DND-41 (cell line): ENCODE results near the gene SETBP1.
A peak's percentile ranks its signal among the peaks of the same experiment; 100 is the strongest.

Experiments
- ATAC-seq: fragments of 200-7000 bp; cut with Tn5 transposase; 3 replicates; pipeline ENCODE4 v1.9.1; 2021; ENCODE audit warnings: low read depth; ENCODE audit not compliant: insufficient read depth
- DNase-seq: peaks from one replicate; pipeline ENCODE4 v3.0.0-alpha.2; 2020
- H2AFZ ChIP-seq: 2 replicates; pipeline ENCODE4 v1.6.0; 2012; ENCODE audit warnings: low read depth, low read length
- H3K27ac ChIP-seq: 2 replicates; pipeline ENCODE4 v1.5.1; 2012; ENCODE audit warnings: low read length, inconsistent platforms
- H3K27me3 ChIP-seq: fragments of 200-600 bp; sonication (generic); 2 replicates; pipeline ENCODE4 v1.6.0; 2012; ENCODE audit warnings: low read length, mild to moderate bottlenecking, inconsistent platforms; ENCODE audit not compliant: insufficient read depth, poor library complexity
- H3K36me3 ChIP-seq: 2 replicates; pipeline ENCODE4 v1.5.1; 2012; ENCODE audit warnings: low read length, inconsistent platforms; ENCODE audit not compliant: insufficient read depth
- H3K4me1 ChIP-seq: 2 replicates; pipeline ENCODE4 v1.5.1; 2012; ENCODE audit warnings: mild to moderate bottlenecking, low read length; ENCODE audit not compliant: insufficient read depth
- H3K4me2 ChIP-seq: 2 replicates; pipeline ENCODE4 v1.6.0; 2012; ENCODE audit warnings: mild to moderate bottlenecking, moderate library complexity, low read length, inconsistent platforms; ENCODE audit not compliant: insufficient read depth
- H3K4me3 ChIP-seq, 2 experiments: fragments of 200-600 bp in 1 of 2; shearing (Covaris generic) in 1 of 2; 2 replicates each; pipeline ENCODE4 v1.5.1; 2012 to 2016; ENCODE audit warnings: inconsistent platforms in 2 of 2, low read length in 2 of 2, mild to moderate bottlenecking in 2 of 2, low read depth in 1 of 2, moderate library complexity in 1 of 2
- H3K79me2 ChIP-seq: 2 replicates; pipeline ENCODE4 v1.6.0; 2012; ENCODE audit warnings: low read length, inconsistent platforms; ENCODE audit not compliant: insufficient read depth
- H3K9ac ChIP-seq: 2 replicates; pipeline ENCODE4 v1.6.0; 2012; ENCODE audit warnings: low read depth, mild to moderate bottlenecking, inconsistent platforms, low read length, moderate library complexity
- H3K9me3 ChIP-seq: 2 replicates; pipeline ENCODE4 v1.5.1; 2012; ENCODE audit warnings: low read length, moderate library complexity, mild to moderate bottlenecking, inconsistent platforms; ENCODE audit not compliant: insufficient read depth, severe bottlenecking
- H4K20me1 ChIP-seq: 2 replicates; pipeline ENCODE4 v1.6.0; 2012; ENCODE audit warnings: low read length; ENCODE audit not compliant: insufficient read depth
- CTCF ChIP-seq: IDR thresholded peaks from 2 replicates; pipeline ENCODE4 v1.5.1; 2012; ENCODE audit warnings: borderline replicate concordance, low read length, moderate library complexity, mild to moderate bottlenecking; ENCODE audit not compliant: poor library complexity, severe bottlenecking; ENCODE audit errors: extremely low read depth
- EZH2 ChIP-seq: IDR thresholded peaks from 3 replicates; pipeline ENCODE4 v1.6.1; 2012; ENCODE audit warnings: borderline replicate concordance, low read depth, mild to moderate bottlenecking, moderate library complexity, low read length, inconsistent platforms; ENCODE audit not compliant: severe bottlenecking

The SETBP1 gene

DNA sequence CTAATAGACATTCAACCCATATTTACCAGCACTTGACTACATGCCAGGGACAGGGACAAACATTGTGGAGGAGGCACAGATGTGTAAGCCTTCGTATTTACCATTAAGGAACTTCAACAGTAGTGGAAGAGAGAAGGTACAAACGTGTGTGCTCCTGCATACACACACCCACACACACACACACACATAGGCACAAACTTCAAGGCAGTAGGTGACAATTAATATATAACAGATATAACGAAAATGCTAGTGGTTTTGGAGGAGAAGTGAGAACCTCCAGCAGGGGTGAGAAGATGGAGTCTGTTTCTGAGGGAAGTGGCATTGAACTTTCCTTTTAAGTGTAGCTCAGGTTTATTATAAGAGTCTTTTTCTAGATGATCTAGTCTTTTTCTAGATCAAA is 231.1 kb downstream of the SETBP1 start:
- H3K9me3 ChIP-seq, result no peaks in the 10 kb centered on the region
- no peak for TF ChIP-seq EZH2
- TF ChIP-seq CTCF, result no peak
- peaks cover 6% of the 10 kb centered on the region; the same call in 1 of the 2 replicates for H3K4me1 ChIP-seq
- H3K27me3 ChIP-seq, result no peaks in the 10 kb centered on the region
- no peak overlapping the region for H3K9ac ChIP-seq
- ATAC-seq (no peak), DNase-seq (no peak)
- no peaks in the 10 kb centered on the region for H4K20me1 ChIP-seq
- H3K4me3 ChIP-seq, result no peak overlapping the region
- no peaks in the 10 kb centered on the region for H3K36me3 ChIP-seq
- no peak overlapping the region for H2AFZ ChIP-seq
- H3K79me2 ChIP-seq, result no peaks in the 10 kb centered on the region
- H3K27ac ChIP-seq, result no peak overlapping the region
- H3K4me2 ChIP-seq, result no peak overlapping the region

DNA sequence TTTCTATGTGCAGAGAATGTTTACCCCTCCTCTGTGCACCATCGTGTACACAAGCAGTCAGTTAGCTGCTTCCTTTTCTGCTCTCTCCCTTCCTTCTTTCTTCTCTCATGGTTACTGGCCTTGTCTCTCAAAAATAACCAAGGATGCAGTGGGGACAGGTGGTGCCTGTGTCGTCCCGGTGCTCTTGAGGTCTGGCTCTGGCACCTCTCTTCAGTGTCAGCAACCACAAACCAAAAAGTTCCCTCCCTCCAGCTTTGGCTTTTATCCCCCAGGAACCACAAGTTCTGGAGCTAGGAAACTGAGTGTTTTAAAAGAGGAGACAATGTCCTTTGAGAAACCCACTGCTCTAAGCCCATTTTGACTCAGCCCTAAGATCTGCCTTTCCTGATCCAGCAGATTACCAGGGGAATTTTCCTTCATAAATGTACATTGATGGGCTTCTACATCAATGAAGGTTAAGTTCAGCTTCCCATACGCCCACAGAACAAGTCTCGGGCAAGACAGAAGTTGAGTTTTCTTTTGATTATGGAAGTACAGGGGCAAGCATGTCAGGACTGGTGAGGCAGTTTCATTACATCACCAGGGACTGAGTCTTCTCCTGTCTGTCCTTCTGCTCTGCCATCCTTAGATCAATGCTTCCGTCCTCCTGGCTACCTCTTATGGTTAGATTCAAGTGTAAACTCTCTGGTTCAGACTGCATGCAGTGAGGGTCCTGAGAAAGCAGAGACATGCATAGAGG is 232.2 kb downstream of the SETBP1 start:
- no peak overlapping the region for H2AFZ ChIP-seq
- no peak overlapping the region for H3K4me2 ChIP-seq
- no peaks in the 10 kb centered on the region for H3K36me3 ChIP-seq
- TF ChIP-seq EZH2, result no peak
- no peak overlapping the region for H3K9ac ChIP-seq
- no peaks in the 10 kb centered on the region for H3K79me2 ChIP-seq
- no peak overlapping the region for H3K27ac ChIP-seq
- H4K20me1 ChIP-seq, result no peaks in the 10 kb centered on the region
- ATAC-seq (peak; percentile 74), DNase-seq (peak; percentile 24)
- no peaks in the 10 kb centered on the region for H3K27me3 ChIP-seq
- H3K9me3 ChIP-seq, result no peaks in the 10 kb centered on the region
- peaks cover 6% of the 10 kb centered on the region; the same call in 1 of the 2 replicates for H3K4me1 ChIP-seq
- no peak overlapping the region for H3K4me3 ChIP-seq

GRCh38 chr18:44914028-44914427 is 233.3 kb downstream of the SETBP1 start:
- Histone ChIP-seq H3K27me3 (no peaks in the 10 kb centered on the region), H3K4me1 (peaks cover 5% of the 10 kb centered on the region; the same call in 1 of the 2 replicates), H3K36me3 (no peaks in the 10 kb centered on the region), H4K20me1 (no peaks in the 10 kb centered on the region), H3K9ac (no peak overlapping the region), H3K27ac (no peak overlapping the region), H2AFZ (no peak overlapping the region), H3K4me3 (no peak overlapping the region), H3K79me2 (no peaks in the 10 kb centered on the region), H3K4me2 (no peak overlapping the region), H3K9me3 (no peaks in the 10 kb centered on the region)
- DNase-seq (no peak), ATAC-seq (no peak)
- TF ChIP-seq EZH2, result no peak
- TF ChIP-seq CTCF, result no peak

DNA sequence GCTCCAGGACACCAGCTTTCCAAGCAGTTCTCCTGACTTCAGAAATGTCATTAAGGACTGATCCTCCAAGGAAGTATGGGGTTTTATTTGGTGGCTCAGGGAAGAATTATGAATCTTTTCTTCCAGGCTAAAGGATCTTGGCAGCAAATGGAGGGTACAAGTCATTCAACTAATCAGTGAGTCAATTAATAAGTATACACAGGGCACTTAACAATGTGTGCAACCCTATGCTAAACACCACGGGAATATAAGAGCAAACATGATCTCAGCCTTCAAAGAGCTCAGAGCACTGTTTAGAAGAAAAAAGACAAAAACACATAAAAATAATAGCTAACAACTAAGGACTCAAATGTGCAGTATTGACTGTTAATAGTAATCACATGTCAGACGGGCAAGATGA is 234.5 kb downstream of the SETBP1 start:
- no peaks in the 10 kb centered on the region for H3K79me2 ChIP-seq
- DNase-seq, result no peak
- H3K36me3 ChIP-seq, result no peaks in the 10 kb centered on the region
- H3K4me1 ChIP-seq, result no peaks in the 10 kb centered on the region
- TF ChIP-seq CTCF (no peak), EZH2 (no peak)
- no peak overlapping the region for H3K27ac ChIP-seq
- H3K9me3 ChIP-seq, result no peaks in the 10 kb centered on the region
- no peaks in the 10 kb centered on the region for H4K20me1 ChIP-seq
- no peak overlapping the region for H2AFZ ChIP-seq
- H3K9ac ChIP-seq, result no peak overlapping the region
- H3K4me2 ChIP-seq, result no peak overlapping the region
- no peak for ATAC-seq
- H3K4me3 ChIP-seq, result no peak overlapping the region
- H3K27me3 ChIP-seq, result no peaks in the 10 kb centered on the region
